DND-41 (cell line): ENCODE measurements around the gene ST6GALNAC4.
"Not testable (repeated sequence)": the region's sequence is repeated elsewhere in the genome, so short reads cannot be mapped to it uniquely, and the experiment has no call there.

ENCODE experiments used
- EZH2 ChIP-seq: IDR thresholded peaks from 3 replicates; pipeline ENCODE4 v1.6.1; 2012; ENCODE audit warnings: borderline replicate concordance, low read depth, mild to moderate bottlenecking, moderate library complexity, low read length, inconsistent platforms; ENCODE audit not compliant: severe bottlenecking
- TF ChIP-seq, protein P1 (sequence below): IDR thresholded peaks from 2 replicates; pipeline ENCODE4 v1.5.1; 2012; ENCODE audit warnings: borderline replicate concordance, low read length, moderate library complexity, mild to moderate bottlenecking; ENCODE audit not compliant: poor library complexity, severe bottlenecking; ENCODE audit errors: extremely low read depth

DNA sequence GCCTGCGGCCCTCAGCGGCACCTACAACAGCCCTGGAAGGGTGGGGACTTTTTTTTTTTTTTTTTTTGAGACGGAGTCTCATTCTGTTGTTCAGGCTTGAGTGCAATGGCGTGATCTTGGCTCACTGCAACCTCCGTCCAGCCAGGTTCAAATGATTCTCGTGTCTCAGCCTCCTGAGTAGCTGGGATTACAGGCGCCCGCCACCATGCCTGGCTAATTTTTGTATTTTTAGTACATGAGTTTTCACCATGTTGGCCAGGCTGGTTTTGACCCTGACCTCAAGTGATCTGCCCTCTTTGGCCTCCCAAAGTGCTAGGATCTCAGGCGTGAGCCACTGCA is 46.7 kb downstream of the ST6GALNAC4 start:
- TF ChIP-seq, protein P1, sequence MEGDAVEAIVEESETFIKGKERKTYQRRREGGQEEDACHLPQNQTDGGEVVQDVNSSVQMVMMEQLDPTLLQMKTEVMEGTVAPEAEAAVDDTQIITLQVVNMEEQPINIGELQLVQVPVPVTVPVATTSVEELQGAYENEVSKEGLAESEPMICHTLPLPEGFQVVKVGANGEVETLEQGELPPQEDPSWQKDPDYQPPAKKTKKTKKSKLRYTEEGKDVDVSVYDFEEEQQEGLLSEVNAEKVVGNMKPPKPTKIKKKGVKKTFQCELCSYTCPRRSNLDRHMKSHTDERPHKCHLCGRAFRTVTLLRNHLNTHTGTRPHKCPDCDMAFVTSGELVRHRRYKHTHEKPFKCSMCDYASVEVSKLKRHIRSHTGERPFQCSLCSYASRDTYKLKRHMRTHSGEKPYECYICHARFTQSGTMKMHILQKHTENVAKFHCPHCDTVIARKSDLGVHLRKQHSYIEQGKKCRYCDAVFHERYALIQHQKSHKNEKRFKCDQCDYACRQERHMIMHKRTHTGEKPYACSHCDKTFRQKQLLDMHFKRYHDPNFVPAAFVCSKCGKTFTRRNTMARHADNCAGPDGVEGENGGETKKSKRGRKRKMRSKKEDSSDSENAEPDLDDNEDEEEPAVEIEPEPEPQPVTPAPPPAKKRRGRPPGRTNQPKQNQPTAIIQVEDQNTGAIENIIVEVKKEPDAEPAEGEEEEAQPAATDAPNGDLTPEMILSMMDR = not testable (repeated sequence)
- not testable (repeated sequence) for TF ChIP-seq EZH2
